HPDE6-E6E7 (cell line): ENCODE measurements around the gene PRSS8.

Experiments used
- DNase-seq: peaks from one replicate; pipeline ENCODE4 v3.0.0; 2011; ENCODE audit warnings: missing footprints; ENCODE audit errors: extremely low spot score

Gene PRSS8

GRCh38 chr16:31082368-31083045 lies 53.0 kb downstream of the PRSS8 start:
- DNase-seq: no peak
